Measurements from ENCODE around the gene TMEM98. TPM values are rescaled to one million over a fixed set of nuclear protein-coding genes. Genes with fewer than 3 reads are reported as not detected.
"Not testable (repeated sequence)": the region's sequence is repeated elsewhere in the genome, so short reads cannot be mapped to it uniquely, and the experiment has no call there.

The TMEM98 gene
- total RNA-seq, 3 donors from 2014 or later = 59.7 to 138 (median 129) TPM

- Histone ChIP-seq H3K27me3 (no peaks in the 10 kb centered on the region), H3K4me3 (no peak overlapping the region), H3K27ac (no peak overlapping the region), H3K36me3 (no peaks in the 10 kb centered on the region), H3K4me1 (no peaks in the 10 kb centered on the region), H3K9me3 (no peaks in the 10 kb centered on the region)
- intact Hi-C loops (cut with DNase I; ENCODE audit: low total_unique reads) = no loop called here
- TF ChIP-seq CTCF (IDR thresholded peaks at IDR 0.05) (no peak), POLR2A (IDR thresholded peaks at IDR 0.05) (no peak), POLR2AphosphoS5 (IDR thresholded peaks at IDR 0.05) (no peak)
- DNase-seq (ENCODE audit: low spot score in 2 of 2) = no peak
Measured at GRCh38 chr17:32882029-32882428, 45.9 kb upstream of the TMEM98 start.

GRCh38 chr17:32882734-32883133 lies 45.2 kb upstream of the TMEM98 start:
- Histone ChIP-seq H3K36me3 (no peaks in the 10 kb centered on the region), H3K4me1 (no peaks in the 10 kb centered on the region), H3K9me3 (no peaks in the 10 kb centered on the region), H3K27ac (no peak overlapping the region), H3K27me3 (no peaks in the 10 kb centered on the region), H3K4me3 (no peak overlapping the region)
- TF ChIP-seq POLR2A (IDR thresholded peaks at IDR 0.05) (no peak), CTCF (IDR thresholded peaks at IDR 0.05) (no peak), POLR2AphosphoS5 (IDR thresholded peaks at IDR 0.05) (no peak)
- intact Hi-C loops (cut with DNase I; ENCODE audit: low total_unique reads) = no loop called here
- DNase-seq (ENCODE audit: low spot score in 2 of 2) = no peak

DNA sequence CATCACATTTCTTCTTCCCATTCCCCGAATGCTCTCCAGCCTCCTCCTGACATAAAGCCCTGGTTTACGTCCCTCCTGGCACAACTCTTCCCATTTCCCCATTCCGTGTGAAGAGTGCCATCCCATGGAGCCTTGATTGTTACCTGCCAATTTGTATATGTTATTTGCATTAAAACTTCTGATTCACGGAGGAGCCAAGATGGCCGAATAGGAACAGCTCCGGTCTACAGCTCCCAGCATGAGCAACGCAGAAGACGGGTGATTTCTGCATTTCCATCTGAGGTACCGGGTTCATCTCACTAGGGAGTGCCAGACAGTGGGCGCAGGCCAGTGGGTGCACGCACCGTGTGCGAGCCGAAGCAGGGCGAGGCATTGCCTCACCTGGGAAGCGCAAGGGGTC lies 41.0 kb upstream of the TMEM98 start:
- intact Hi-C loops (cut with DNase I; ENCODE audit: low total_unique reads); H3K36me3 ChIP-seq; H3K27ac ChIP-seq; H3K4me3 ChIP-seq; H3K9me3 ChIP-seq; H3K27me3 ChIP-seq; H3K4me1 ChIP-seq; DNase-seq (ENCODE audit: low spot score in 2 of 2): not testable (repeated sequence)

GRCh38 chr17:32887410-32887809 lies 40.5 kb upstream of the TMEM98 start:
- intact Hi-C loops (cut with DNase I; ENCODE audit: low total_unique reads); H3K9me3 ChIP-seq: not testable (repeated sequence)

DNA sequence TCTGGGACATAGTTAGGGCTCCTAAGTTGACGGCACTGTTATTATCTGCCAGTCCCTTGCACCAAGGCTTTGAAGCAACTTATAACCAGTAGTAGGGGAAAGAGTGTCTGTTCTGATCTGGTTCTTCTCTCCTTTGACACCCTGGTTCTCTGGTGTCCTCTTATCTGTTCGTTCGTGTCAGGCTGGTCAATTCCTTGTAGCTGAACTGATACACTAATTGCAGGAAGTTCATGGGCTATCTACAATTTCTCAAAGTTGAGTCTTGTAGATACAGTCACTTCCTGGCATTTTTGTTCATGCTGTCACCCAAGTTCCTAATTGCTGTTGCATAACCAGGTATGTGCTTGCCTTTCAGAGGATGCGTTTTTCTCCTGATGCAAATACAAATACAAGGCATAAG lies 33.7 kb upstream of the TMEM98 start:
- Histone ChIP-seq H3K4me3 (no peak overlapping the region), H3K27me3 (no peaks in the 10 kb centered on the region), H3K4me1 (no peaks in the 10 kb centered on the region), H3K27ac (no peak overlapping the region), H3K9me3 (no peaks in the 10 kb centered on the region), H3K36me3 (no peaks in the 10 kb centered on the region)
- TF ChIP-seq CTCF (IDR thresholded peaks at IDR 0.05) = no peak
- TF ChIP-seq POLR2AphosphoS5 (IDR thresholded peaks at IDR 0.05) = no peak
- no peak for TF ChIP-seq POLR2A (IDR thresholded peaks at IDR 0.05)
- DNase-seq (ENCODE audit: low spot score in 2 of 2) = no peak
- intact Hi-C loops (cut with DNase I; ENCODE audit: low total_unique reads) = no loop called here

More at GRCh38 chr17:32887410-32887809, 40.5 kb upstream of the TMEM98 start:
- H3K36me3 ChIP-seq; DNase-seq (ENCODE audit: low spot score in 2 of 2); H3K4me3 ChIP-seq; H3K27ac ChIP-seq; H3K4me1 ChIP-seq; H3K27me3 ChIP-seq: not testable (repeated sequence)

GRCh38 chr17:32896647-32897258 lies 31.2 kb upstream of the TMEM98 start:
- no peaks in the 10 kb centered on the region for H3K4me1 ChIP-seq
- no peak for DNase-seq (ENCODE audit: low spot score in 2 of 2)
- H3K9me3 ChIP-seq = no peaks in the 10 kb centered on the region
- H3K36me3 ChIP-seq = no peaks in the 10 kb centered on the region
- H3K27ac ChIP-seq = peak overlapping the region in 1 of 2 donors; percentile 49
- intact Hi-C loops (cut with DNase I; ENCODE audit: low total_unique reads) = no loop called here
- no peak for TF ChIP-seq POLR2A (IDR thresholded peaks at IDR 0.05)
- no peak for TF ChIP-seq CTCF (IDR thresholded peaks at IDR 0.05)
- no peak overlapping the region for H3K4me3 ChIP-seq
- H3K27me3 ChIP-seq = no peaks in the 10 kb centered on the region
